ENCODE results near the gene SCGN. TPM values are rescaled to one million over a fixed set of nuclear protein-coding genes. Genes with fewer than 3 reads are reported as not detected.

Gene SCGN, protein sequence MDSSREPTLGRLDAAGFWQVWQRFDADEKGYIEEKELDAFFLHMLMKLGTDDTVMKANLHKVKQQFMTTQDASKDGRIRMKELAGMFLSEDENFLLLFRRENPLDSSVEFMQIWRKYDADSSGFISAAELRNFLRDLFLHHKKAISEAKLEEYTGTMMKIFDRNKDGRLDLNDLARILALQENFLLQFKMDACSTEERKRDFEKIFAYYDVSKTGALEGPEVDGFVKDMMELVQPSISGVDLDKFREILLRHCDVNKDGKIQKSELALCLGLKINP
- total RNA-seq: not detected in 2 replicates

DNA sequence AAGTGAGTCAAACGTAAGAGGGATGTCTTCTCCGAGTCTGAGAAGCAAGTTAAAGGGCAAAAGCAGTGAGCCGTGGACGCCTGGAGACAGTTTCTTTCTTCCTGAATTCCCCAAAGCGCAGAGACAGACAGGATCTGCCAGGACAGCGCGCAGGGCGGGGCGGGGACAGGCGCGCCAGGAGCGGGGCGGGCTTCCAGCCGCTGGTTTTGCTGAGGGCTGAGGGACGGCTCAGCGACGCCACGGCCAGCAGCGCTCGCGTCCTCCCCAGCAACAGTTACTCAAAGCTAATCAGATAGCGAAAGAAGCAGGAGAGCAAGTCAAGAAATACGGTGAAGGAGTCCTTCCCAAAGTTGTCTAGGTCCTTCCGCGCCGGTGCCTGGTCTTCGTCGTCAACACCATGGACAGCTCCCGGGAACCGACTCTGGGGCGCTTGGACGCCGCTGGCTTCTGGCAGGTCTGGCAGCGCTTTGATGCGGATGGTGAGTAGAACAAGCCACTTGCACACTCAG lies at the start of gene SCGN:
Gene SCGN (plus strand): TSS at position 209 of the 509 bp plus-strand sequence. CDS start 189 bp downstream, at position 398.

Other genes starting within 250 kb of the SCGN start
- gene SLC17A4, start 102.5 kb downstream of the SCGN start, total RNA-seq: not detected in 2 replicates
- gene SLC17A1, start 179.8 kb downstream of the SCGN start, total RNA-seq: 0.25 TPM in 1 of 2 replicates, not detected in the other
- gene SLC17A3, start 222.0 kb downstream of the SCGN start, total RNA-seq: 0.89 TPM in 1 of 2 replicates, not detected in the other

Data from mesangial cell (primary cell).